ENCODE measurements around the gene PADI3. TPM values are rescaled to one million over a fixed set of nuclear protein-coding genes. Genes with fewer than 3 reads are reported as not detected.

The PADI3 gene
- total RNA-seq, 1 experiment from 2014 or later = 2.5 TPM

DNA sequence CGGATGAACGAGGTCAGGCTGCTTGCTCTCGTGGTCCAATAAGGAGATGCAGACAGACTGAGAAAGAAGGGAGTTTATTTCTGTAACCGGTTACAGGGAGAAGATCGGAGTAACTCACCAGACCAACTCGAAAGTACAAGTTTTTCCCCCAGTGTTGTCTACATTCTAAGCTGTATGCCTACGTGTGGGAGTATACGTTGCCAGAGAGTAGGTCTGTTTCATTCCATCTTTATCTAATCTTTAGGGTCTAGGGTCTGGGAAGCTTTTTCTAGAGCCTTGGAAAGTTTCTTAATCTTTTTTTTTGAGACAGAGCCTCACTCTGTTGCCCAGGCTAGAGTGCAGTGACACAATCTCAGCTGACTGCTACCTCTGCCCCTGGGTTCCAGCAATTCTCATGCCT, 48.7 kb upstream of the PADI3 start:
- Histone ChIP-seq H3T11ph (ENCODE audit: low read length) (no peak overlapping the region), H2BK5ac (ENCODE audit: insufficient read length, low read length) (no peak overlapping the region), H4K91ac (ENCODE audit: insufficient read length, low read depth, low read length) (no peak overlapping the region), H3K9ac (ENCODE audit: extremely low read depth, insufficient read length, low read length) (no peak overlapping the region), H3K56ac (ENCODE audit: insufficient read length, low read depth, low read length) (no peak overlapping the region), H4K20me1 (ENCODE audit: control insufficient read depth, insufficient read depth, insufficient read length) (no peaks in the 10 kb centered on the region), H3K4me1 (ENCODE audit: insufficient read depth, low read length) (no peaks in the 10 kb centered on the region), H3K79me1 (ENCODE audit: insufficient read depth, low read depth, low read length, poor library complexity, severe bottlenecking) (no peaks in the 10 kb centered on the region), H3K23ac (ENCODE audit: insufficient read length, low read depth, low read length) (no peak overlapping the region), H3K4me2 (ENCODE audit: insufficient read depth, insufficient read length, low read length) (no peak overlapping the region), H3K27me3 (ENCODE audit: insufficient read depth, low read length) (no peaks in the 10 kb centered on the region), H2BK20ac (ENCODE audit: low read depth, low read length, poor library complexity, severe bottlenecking) (no peak overlapping the region), H3K79me2 (ENCODE audit: insufficient read depth, low read length) (no peaks in the 10 kb centered on the region), H3K14ac (ENCODE audit: insufficient read depth, low read length) (no peak overlapping the region), H3K27ac (ENCODE audit: insufficient read length, low read depth, low read length) (no peak overlapping the region), H3K18ac (ENCODE audit: insufficient read length, low read depth, low read length) (no peak overlapping the region), H2BK12ac (ENCODE audit: insufficient read length, low read depth, low read length) (no peak overlapping the region), H2BK120ac (ENCODE audit: low read depth, low read length, poor library complexity, severe bottlenecking) (no peak overlapping the region), H2AFZ (ENCODE audit: low read length) (no peak overlapping the region), H2BK15ac (ENCODE audit: low read depth, low read length) (no peak overlapping the region), H4K8ac (replicated peaks; ENCODE audit: insufficient read length, low read depth, low read length) (no peak overlapping the region), H3K4ac (ENCODE audit: low read depth, low read length) (no peak overlapping the region), H2AK5ac (ENCODE audit: insufficient read length, low read length) (no peak overlapping the region), H3K23me2 (ENCODE audit: insufficient read length, low read depth, low read length, poor library complexity, severe bottlenecking) (no peaks in the 10 kb centered on the region), H4K5ac (ENCODE audit: insufficient read length, low read depth, low read length) (no peak overlapping the region), H3K9me3 (ENCODE audit: control insufficient read depth, low read depth, low read length) (no peaks in the 10 kb centered on the region)
- no peaks in the 10 kb centered on the region for H3K9me3 Mint-ChIP-seq
- DNase-seq = no peak
- peaks cover 7 to 15% of the 10 kb centered on the region in 2 experiments for H3K4me1 Mint-ChIP-seq
- no peak overlapping the region for H3K4me3 Mint-ChIP-seq
- no CpG with 5 or more reads among the region's 8 CpGs for WGBS (ENCODE audit: extremely low coverage, insufficient read length, low lambda C conversion rate)
- H3K27me3 Mint-ChIP-seq (ENCODE audit: low read depth) = peaks cover 12% of the 10 kb centered on the region
- no peaks in the 10 kb centered on the region; a peak in 1 of 7 replicates for H3K36me3 Mint-ChIP-seq (ENCODE audit: insufficient read depth in 1 of 3, low read depth in 3 of 3)
- H3K27ac Mint-ChIP-seq = no peak overlapping the region; a peak in 1 of 7 replicates
- TF ChIP-seq, protein P1, sequence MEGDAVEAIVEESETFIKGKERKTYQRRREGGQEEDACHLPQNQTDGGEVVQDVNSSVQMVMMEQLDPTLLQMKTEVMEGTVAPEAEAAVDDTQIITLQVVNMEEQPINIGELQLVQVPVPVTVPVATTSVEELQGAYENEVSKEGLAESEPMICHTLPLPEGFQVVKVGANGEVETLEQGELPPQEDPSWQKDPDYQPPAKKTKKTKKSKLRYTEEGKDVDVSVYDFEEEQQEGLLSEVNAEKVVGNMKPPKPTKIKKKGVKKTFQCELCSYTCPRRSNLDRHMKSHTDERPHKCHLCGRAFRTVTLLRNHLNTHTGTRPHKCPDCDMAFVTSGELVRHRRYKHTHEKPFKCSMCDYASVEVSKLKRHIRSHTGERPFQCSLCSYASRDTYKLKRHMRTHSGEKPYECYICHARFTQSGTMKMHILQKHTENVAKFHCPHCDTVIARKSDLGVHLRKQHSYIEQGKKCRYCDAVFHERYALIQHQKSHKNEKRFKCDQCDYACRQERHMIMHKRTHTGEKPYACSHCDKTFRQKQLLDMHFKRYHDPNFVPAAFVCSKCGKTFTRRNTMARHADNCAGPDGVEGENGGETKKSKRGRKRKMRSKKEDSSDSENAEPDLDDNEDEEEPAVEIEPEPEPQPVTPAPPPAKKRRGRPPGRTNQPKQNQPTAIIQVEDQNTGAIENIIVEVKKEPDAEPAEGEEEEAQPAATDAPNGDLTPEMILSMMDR (conservative IDR thresholded peaks at IDR 0.05) = no peak

Data from H9 (cell line).